ENCODE results near the gene ELFN1. TPM values are rescaled to one million over a fixed set of nuclear protein-coding genes. Genes with fewer than 3 reads are reported as not detected.
A peak's percentile ranks its signal among the peaks of the same experiment; 100 is the strongest.

Gene ELFN1
- total RNA-seq, 2 donors from 2014 or later = 0.33 to 1.3 TPM

DNA sequence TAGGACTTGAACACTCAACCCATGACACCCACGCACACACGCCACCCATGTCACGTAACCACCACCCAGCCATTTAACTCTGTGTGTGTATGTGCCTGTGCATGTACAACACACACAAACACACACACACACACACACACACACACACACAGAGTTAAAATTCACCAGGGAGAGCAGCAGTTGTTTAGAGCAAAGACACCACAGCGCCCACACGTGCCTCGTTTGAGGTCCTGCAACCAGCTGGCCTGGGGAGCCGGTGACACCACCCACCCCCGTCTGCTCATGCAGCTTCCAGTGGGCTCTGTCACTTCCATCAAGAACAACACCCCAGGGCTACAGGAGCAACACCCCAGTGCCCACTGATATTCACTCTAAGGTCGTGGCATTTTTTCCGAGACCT, 97.4 kb downstream of the ELFN1 start:
- ATAC-seq = no peak
- no peak for TF ChIP-seq POLR2A (IDR thresholded peaks at IDR 0.05)
- TF ChIP-seq, protein P1, sequence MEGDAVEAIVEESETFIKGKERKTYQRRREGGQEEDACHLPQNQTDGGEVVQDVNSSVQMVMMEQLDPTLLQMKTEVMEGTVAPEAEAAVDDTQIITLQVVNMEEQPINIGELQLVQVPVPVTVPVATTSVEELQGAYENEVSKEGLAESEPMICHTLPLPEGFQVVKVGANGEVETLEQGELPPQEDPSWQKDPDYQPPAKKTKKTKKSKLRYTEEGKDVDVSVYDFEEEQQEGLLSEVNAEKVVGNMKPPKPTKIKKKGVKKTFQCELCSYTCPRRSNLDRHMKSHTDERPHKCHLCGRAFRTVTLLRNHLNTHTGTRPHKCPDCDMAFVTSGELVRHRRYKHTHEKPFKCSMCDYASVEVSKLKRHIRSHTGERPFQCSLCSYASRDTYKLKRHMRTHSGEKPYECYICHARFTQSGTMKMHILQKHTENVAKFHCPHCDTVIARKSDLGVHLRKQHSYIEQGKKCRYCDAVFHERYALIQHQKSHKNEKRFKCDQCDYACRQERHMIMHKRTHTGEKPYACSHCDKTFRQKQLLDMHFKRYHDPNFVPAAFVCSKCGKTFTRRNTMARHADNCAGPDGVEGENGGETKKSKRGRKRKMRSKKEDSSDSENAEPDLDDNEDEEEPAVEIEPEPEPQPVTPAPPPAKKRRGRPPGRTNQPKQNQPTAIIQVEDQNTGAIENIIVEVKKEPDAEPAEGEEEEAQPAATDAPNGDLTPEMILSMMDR (IDR thresholded peaks at IDR 0.05) = peak in 1 of 7 experiments; percentile 3
- WGBS, 2 donors = 42 to 67% methylated on average over 7 to 10 of the region's 10 CpGs
- H3K4me1 ChIP-seq = no peaks in the 10 kb centered on the region
- H3K9me3 ChIP-seq = peaks cover 0 to 4% (median 0%) of the 10 kb centered on the region in 3 donors
- intact Hi-C loops (cut with DNase I) = no loop called here
- no peak overlapping the region for H3K4me3 ChIP-seq
- H3K27ac ChIP-seq = no peak overlapping the region
- H3K36me3 ChIP-seq (replicated peaks in 1 of 2; ENCODE audit: insufficient read depth in 1 of 2, low read depth in 2 of 2) = no peaks in the 10 kb centered on the region
- DNase-seq = no peak
- no peaks in the 10 kb centered on the region for H3K27me3 ChIP-seq

DNA sequence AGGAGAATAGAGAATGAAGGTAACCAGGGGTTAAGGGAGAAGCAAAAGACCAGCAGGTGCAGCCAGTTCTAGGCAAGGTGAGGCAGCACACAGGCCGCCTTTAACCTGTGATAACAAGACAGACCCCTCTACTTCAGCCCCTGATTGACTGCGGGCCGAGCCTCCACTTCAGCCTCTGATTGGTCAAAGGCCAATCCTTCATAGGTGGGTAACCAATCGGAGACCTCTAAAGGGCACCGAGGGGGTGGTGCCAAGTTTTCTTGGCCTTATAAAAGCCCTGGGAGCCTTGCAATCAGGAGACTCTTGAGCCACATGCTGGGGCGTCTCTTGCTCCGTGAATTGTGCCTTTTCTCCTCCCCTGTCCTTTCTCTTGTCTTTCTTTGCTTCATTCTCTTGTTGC, 98.8 kb downstream of the ELFN1 start:
- H3K27ac ChIP-seq = no peak overlapping the region
- DNase-seq (no peak), ATAC-seq (no peak)
- TF ChIP-seq, protein P1 (IDR thresholded peaks at IDR 0.05) = no peak
- no peak for TF ChIP-seq POLR2A (IDR thresholded peaks at IDR 0.05)
- H3K27me3 ChIP-seq = no peaks in the 10 kb centered on the region
- no peaks in the 10 kb centered on the region for H3K36me3 ChIP-seq (replicated peaks in 1 of 2; ENCODE audit: insufficient read depth in 1 of 2, low read depth in 2 of 2)
- no peaks in the 10 kb centered on the region for H3K4me1 ChIP-seq
- WGBS, 2 donors = 70 to 87% methylated on average over 5 to 7 of the region's 7 CpGs
- no peak overlapping the region for H3K4me3 ChIP-seq
- intact Hi-C loops (cut with DNase I) = no loop called here
- H3K9me3 ChIP-seq = no peaks in the 10 kb centered on the region

DNA sequence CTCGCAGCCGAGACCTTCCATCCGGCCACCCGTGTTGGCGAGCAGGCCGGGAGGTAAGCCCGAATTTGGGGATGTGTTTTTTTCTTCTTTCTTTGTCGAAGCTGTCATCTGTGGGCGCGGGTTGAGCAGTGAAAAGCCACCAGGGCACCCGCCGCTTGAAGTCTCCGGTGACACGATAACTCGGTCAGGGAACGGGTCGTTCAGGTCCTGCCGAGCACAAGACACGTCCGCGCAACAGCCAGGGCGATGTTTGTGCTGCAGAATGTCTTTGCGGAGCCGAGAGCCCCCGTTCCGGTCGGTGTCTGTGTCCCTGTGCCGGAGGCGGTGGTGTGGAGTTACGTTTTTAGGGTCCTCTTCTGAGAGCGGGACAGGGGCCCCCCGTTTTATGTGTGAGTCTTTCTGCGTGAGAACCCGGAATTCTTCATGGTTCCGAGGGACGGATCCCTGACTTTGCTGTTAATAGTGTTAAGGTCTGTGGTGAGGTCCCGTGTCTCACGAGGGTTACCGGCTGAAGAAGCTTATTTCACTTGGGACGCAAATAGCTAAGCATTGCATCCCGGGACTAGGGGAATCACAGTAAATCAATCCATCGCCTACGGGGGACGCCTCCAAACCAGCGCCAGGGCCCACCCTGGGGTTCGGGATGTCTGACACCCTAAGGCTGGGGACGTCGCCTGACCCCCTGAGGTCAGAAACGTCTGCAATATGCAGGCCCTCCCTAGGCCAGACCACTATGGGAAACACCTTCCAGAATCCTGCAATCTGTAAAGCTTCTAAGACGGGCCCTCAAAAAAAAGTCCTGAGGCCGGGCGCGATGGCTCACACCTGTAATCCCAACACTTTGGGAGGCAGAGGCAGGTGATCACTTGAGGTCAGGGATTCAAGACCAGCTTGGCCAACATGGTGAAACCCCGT, 99.5 kb downstream of the ELFN1 start:
- Histone ChIP-seq H3K36me3 (replicated peaks in 1 of 2; ENCODE audit: insufficient read depth in 1 of 2, low read depth in 2 of 2) (no peaks in the 10 kb centered on the region), H3K4me1 (no peaks in the 10 kb centered on the region), H3K9me3 (no peaks in the 10 kb centered on the region), H3K27ac (no peak overlapping the region), H3K4me3 (no peak overlapping the region), H3K27me3 (no peaks in the 10 kb centered on the region)
- 85 to 91% methylated on average over 35 to 54 of the region's 54 CpGs for WGBS, 2 donors
- intact Hi-C loops (cut with DNase I) = no loop called here
- no peak for DNase-seq
- ATAC-seq = no peak
- TF ChIP-seq, protein P1 (IDR thresholded peaks at IDR 0.05) = no peak
- no peak for TF ChIP-seq POLR2A (IDR thresholded peaks at IDR 0.05)

DNA sequence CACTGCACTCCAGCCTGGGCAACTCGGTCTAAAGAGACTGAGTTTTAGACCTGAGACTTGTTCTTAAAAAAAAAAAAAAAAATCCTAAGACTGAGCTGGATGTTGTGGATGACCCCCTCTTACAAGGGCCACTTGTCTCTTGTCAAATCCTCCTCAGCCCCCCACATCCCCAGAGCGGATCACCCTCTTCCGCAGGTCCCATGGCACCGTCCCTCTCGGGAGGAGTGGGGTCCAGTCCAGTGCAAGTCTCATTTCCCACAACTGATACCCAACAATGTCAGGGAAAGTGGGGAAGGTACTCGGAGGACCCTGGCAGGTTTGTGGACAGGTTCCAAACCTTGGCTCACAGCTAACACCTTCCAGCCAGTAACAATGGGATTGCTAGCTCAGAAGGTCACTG, 100.3 kb downstream of the ELFN1 start:
- intact Hi-C loops (cut with DNase I) = no loop called here
- Histone ChIP-seq H3K27me3 (no peaks in the 10 kb centered on the region), H3K4me1 (no peaks in the 10 kb centered on the region), H3K9me3 (peaks cover 0 to 4% (median 0%) of the 10 kb centered on the region in 3 donors), H3K36me3 (replicated peaks in 1 of 2; ENCODE audit: insufficient read depth in 1 of 2, low read depth in 2 of 2) (no peaks in the 10 kb centered on the region), H3K4me3 (no peak overlapping the region), H3K27ac (no peak overlapping the region)
- TF ChIP-seq, protein P1 (IDR thresholded peaks at IDR 0.05) = no peak
- DNase-seq = no peak
- ATAC-seq = no peak
- 83 to 86% methylated on average over 6 of the region's 6 CpGs for WGBS, 2 donors

DNA sequence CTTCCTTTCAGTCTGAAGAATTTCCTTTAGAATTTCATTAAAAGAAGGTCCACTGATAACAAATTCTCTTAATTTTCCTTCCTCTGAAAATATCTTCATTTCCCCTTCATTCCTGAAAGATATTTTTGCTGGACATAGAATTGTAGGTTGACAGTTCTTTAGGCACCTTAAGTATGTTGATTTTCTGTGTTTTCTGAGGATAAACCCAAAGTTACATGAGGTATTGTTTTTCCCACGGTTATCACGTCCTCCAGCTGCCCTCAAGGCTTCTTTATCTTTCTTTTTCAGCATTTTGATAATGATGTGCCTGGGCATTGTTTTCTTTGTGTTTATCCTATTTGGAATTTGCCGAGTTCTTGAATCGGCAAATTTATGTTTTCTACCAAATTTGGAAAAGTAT, 105.3 kb downstream of the ELFN1 start:
- WGBS, 2 donors = 55 to 64% methylated on average over 4 of the region's 4 CpGs
- intact Hi-C loops (cut with DNase I) = no loop called here
- H3K36me3 ChIP-seq (replicated peaks in 1 of 2; ENCODE audit: insufficient read depth in 1 of 2, low read depth in 2 of 2) = no peaks in the 10 kb centered on the region

More for the DNA sequence above, 105.3 kb downstream of the ELFN1 start:
- no peaks in the 10 kb centered on the region for H3K27me3 ChIP-seq
- TF ChIP-seq, protein P1 (IDR thresholded peaks at IDR 0.05) = no peak
- no peak for TF ChIP-seq POLR2A (IDR thresholded peaks at IDR 0.05)
- no peak overlapping the region for H3K27ac ChIP-seq
- ATAC-seq (no peak), DNase-seq (no peak)
- no peak overlapping the region for H3K4me3 ChIP-seq
- H3K9me3 ChIP-seq = peaks cover 0 to 9% (median 0%) of the 10 kb centered on the region in 3 donors
- no peaks in the 10 kb centered on the region for H3K4me1 ChIP-seq

All from body of pancreas (tissue), 4 donors.